Endothelial cell of umbilical vein (primary cell): ENCODE measurements around the gene EDAR. TPM values are rescaled to one million over a fixed set of nuclear protein-coding genes. Genes with fewer than 3 reads are reported as not detected.

ENCODE experiments used
- BruUV-seq: library from RNA; stranded (reverse); fragments of 400-500 nt; replicated peaks from 2 replicates; lab custom pipeline; 2021; lab: Mats Ljungman, UMichigan
- CTCF ChIA-PET: fragments of 300-600, 350-600 bp; sonication (Branson Sonifier 250); formaldehyde crosslinking; loops from one replicate; lab custom pipeline; 2021; ENCODE audit warnings: antibody characterized with exemption, inconsistent platforms; lab: Charles Lee
- POLR2A ChIA-PET: fragments of 300-600, 350-600 bp; sonication (Branson Sonifier 250); formaldehyde crosslinking; loops from one replicate; lab custom pipeline; 2021; ENCODE audit warnings: antibody characterized with exemption, inconsistent platforms; lab: Charles Lee
- DNase-seq: peaks from one replicate; pipeline ENCODE4 v3.0.0-alpha.2; 2011; ENCODE audit warnings: low read depth, low spot score
- FAIRE-seq: peaks from 2 replicates; lab custom pipeline; 2011; peaks lifted over from hg19 to GRCh38; lab: Jason Lieb, UNC
- H2AFZ ChIP-seq: 2 replicates; pipeline ENCODE4 v1.6.0; 2012; ENCODE audit warnings: low read depth, low read length, control low read depth, inconsistent platforms
- H3K27ac ChIP-seq: 2 replicates; pipeline ENCODE4 v1.5.1; 2011; ENCODE audit warnings: low read depth, mild to moderate bottlenecking, control low read depth, low read length, moderate library complexity; ENCODE audit not compliant: insufficient read depth
- H3K27me3 ChIP-seq, 2 experiments: 2 replicates each; pipeline versions ENCODE4 v1.6.0 to v1.6.1; 2011; ENCODE audit warnings: low read length in 2 of 2, mixed read lengths in 1 of 2; ENCODE audit not compliant: control insufficient read depth in 2 of 2, insufficient read depth in 2 of 2
- H3K36me3 ChIP-seq, 2 experiments: 2 replicates in 1 of 2; 3 replicates in 1 of 2; pipeline ENCODE4 v1.5.1; 2011; ENCODE audit warnings: low read length in 2 of 2, mild to moderate bottlenecking in 1 of 2, moderate library complexity in 1 of 2; ENCODE audit not compliant: control insufficient read depth in 2 of 2, insufficient read depth in 2 of 2; ENCODE audit errors: extremely low read depth in 1 of 2
- H3K4me1 ChIP-seq: 3 replicates; pipeline ENCODE4 v1.5.1; 2011; ENCODE audit warnings: mild to moderate bottlenecking, low read length; ENCODE audit not compliant: control insufficient read depth, insufficient read depth; ENCODE audit errors: extremely low read depth
- H3K4me2 ChIP-seq: 2 replicates; pipeline ENCODE4 v1.6.1; 2011; ENCODE audit warnings: low read length, control low read depth, mixed read lengths; ENCODE audit not compliant: insufficient read depth
- H3K4me3 ChIP-seq, 3 experiments: fragments of 200-600 bp in 1 of 3; sonication (generic), shearing (Covaris generic) in 1 of 3; replicated peaks in 1 of 3; 2 replicates each; pipeline ENCODE4 v1.5.1; 2011 to 2016; ENCODE audit warnings: control low read depth in 3 of 3, low read length in 3 of 3, mild to moderate bottlenecking in 2 of 3, inconsistent platforms in 1 of 3, low read depth in 1 of 3, moderate library complexity in 1 of 3; ENCODE audit not compliant: insufficient read depth in 1 of 3
- H3K79me2 ChIP-seq: 2 replicates; pipeline ENCODE4 v1.6.0; 2012; ENCODE audit warnings: low read length, inconsistent platforms; ENCODE audit not compliant: control insufficient read depth, insufficient read depth
- H3K9ac ChIP-seq: replicated peaks from 2 replicates; pipeline ENCODE3; 2011; ENCODE audit warnings: low read length, control low read depth; ENCODE audit not compliant: insufficient read depth; ENCODE audit errors: extremely low read depth
- H3K9me1 ChIP-seq: replicated peaks from 3 replicates; pipeline ENCODE4 v1.6.0; 2011; ENCODE audit warnings: mild to moderate bottlenecking, low read length; ENCODE audit not compliant: control insufficient read depth, insufficient read depth; ENCODE audit errors: extremely low read depth
- H3K9me3 ChIP-seq: replicated peaks from 2 replicates; pipeline ENCODE4 v1.5.1; 2012; ENCODE audit warnings: low read length, inconsistent platforms; ENCODE audit not compliant: control insufficient read depth, insufficient read depth
- H4K20me1 ChIP-seq: replicated peaks from 2 replicates; pipeline ENCODE3; 2011; ENCODE audit warnings: mild to moderate bottlenecking, low read length; ENCODE audit not compliant: control insufficient read depth, insufficient read depth; ENCODE audit errors: extremely low read depth
- EZH2 ChIP-seq: IDR thresholded peaks from 2 replicates; pipeline ENCODE4 v1.6.1; 2012; ENCODE audit warnings: borderline replicate concordance, low read depth, mild to moderate bottlenecking, moderate library complexity, low read length, inconsistent platforms; ENCODE audit not compliant: severe bottlenecking
- FOS ChIP-seq: IDR thresholded peaks from 2 replicates; pipeline ENCODE4 v1.6.1; 2011; ENCODE audit warnings: mild to moderate bottlenecking, low read length, moderate library complexity, borderline replicate concordance; ENCODE audit not compliant: insufficient read depth
- GATA2 ChIP-seq: IDR thresholded peaks from 2 replicates; pipeline ENCODE4 v1.7.0; 2011; ENCODE audit warnings: low read depth, mild to moderate bottlenecking, moderate library complexity, mixed read lengths, low read length; ENCODE audit not compliant: insufficient read length, insufficient read depth
- JUN ChIP-seq: IDR thresholded peaks from 2 replicates; pipeline ENCODE4 v1.6.1; 2011; ENCODE audit warnings: borderline replicate concordance, low read depth; ENCODE audit not compliant: insufficient read length, insufficient read depth
- MYC ChIP-seq: IDR thresholded peaks from one replicate; pipeline ENCODE4 v1.6.1; 2011; ENCODE audit warnings: mild to moderate bottlenecking, low read depth, low read length
- POLR2A ChIP-seq: IDR thresholded peaks from 2 replicates; pipeline ENCODE4 v1.6.1; 2012; ENCODE audit warnings: low read depth, mild to moderate bottlenecking, control low read depth, low read length
- POLR2AphosphoS5 ChIP-seq: IDR thresholded peaks from 2 replicates; pipeline ENCODE4 v1.6.1; 2012; ENCODE audit warnings: low read depth, mild to moderate bottlenecking, control low read depth, low read length, moderate library complexity; ENCODE audit not compliant: insufficient read depth
- dilution Hi-C: fragments of 300-500 bp; cut with MboI; formaldehyde crosslinking; loops from one replicate; pipeline ENCODE4 v1.15.0; 2019; ENCODE audit warnings: low sequenced_read_pairs; ENCODE audit not compliant: extremely low pct_ligation_motif_present
- intact Hi-C: fragments of 100-400 bp; cut with micrococcal nuclease; formaldehyde crosslinking; loops from one replicate; pipeline ENCODE4 v1.10.0; 2022
- polyA plus RNA-seq, 4 experiments: library from polyadenylated mRNA; depleted of rRNA in 3 of 4; stranded (reverse) in 3 of 4; unstranded in 1 of 4; fragments of >200 nt; gene quantifications; 2 replicates each; pipeline versions ENCODE4 v1.2.1 to v1.2.3, GENCODE V29; 2011 to 2012; ENCODE audit warnings: missing spikeins in 1 of 4
- total RNA-seq: library from RNA; stranded (reverse); gene quantifications from 2 replicates; pipeline ENCODE4 v1.2.3, GENCODE V29; 2021
- TF ChIP-seq, protein P1 (sequence below), 2 donors: IDR thresholded peaks; 1 replicate in 1 of 2; 2 replicates in 1 of 2; pipeline ENCODE4 v1.5.1; 2011; ENCODE audit warnings: low read length in 2 of 2, mild to moderate bottlenecking in 2 of 2, moderate library complexity in 2 of 2, control low read depth in 1 of 2, inconsistent platforms in 1 of 2, low read depth in 1 of 2; ENCODE audit not compliant: insufficient read depth in 1 of 2; ENCODE audit errors: extremely low read depth in 1 of 2
- TF ChIP-seq, protein P2 (sequence below): IDR thresholded peaks from 2 replicates; pipeline ENCODE4 v1.6.1; 2011; ENCODE audit not compliant: insufficient read depth, insufficient read length

Gene EDAR
- total and polyA plus RNA-seq, 2 donors (not counting 3 experiments of a cell fraction or from before 2014, with no cell fraction given), result not detected

DNA sequence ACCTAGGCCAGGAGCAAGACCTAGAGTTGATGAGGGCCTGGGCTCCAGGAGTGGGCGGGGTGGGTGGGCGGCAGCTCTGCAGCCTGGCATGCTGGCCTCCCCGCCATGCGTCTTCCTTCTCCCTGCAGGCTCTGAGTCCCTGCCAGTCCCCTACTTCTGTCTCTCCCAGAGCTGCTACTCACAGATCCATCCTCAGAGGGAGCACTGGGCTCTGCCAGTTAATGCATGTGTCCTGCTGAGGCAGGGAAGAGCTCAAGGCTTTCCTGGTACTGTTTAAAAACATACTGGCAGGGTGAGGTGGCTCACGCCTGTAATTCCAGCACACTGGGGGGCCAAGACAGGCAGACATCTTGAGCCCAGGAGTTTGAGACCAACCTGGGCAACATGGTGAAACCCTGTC, 38.7 kb upstream of the EDAR start:
- Histone ChIP-seq H3K4me1 (peaks cover 9% of the 10 kb centered on the region), H3K9ac (no peak overlapping the region), H3K4me3 (no peak overlapping the region), H4K20me1 (no peaks in the 10 kb centered on the region), H3K27me3 (peaks cover 0 to 2% of the 10 kb centered on the region in 2 experiments), H3K79me2 (no peaks in the 10 kb centered on the region), H3K27ac (no peak overlapping the region), H3K36me3 (no peaks in the 10 kb centered on the region), H2AFZ (no peak overlapping the region), H3K4me2 (no peak overlapping the region), H3K9me1 (no peaks in the 10 kb centered on the region), H3K9me3 (no peaks in the 10 kb centered on the region)
- intact Hi-C loops (no loop called here), dilution Hi-C loops (no loop called here)
- no peak for DNase-seq
- no peak for FAIRE-seq
- ChIA-PET POLR2A (no interaction called here), CTCF (interaction anchor here (1.2 to 1.6 kb wide), 2 partner anchors 17 to 21 kb away, joined by 3 read pairs; no protein-coding TSS in a partner anchor)
- no TSS peak for BruUV-seq
- no peak for TF ChIP-seq FOS
- TF ChIP-seq POLR2AphosphoS5, result no peak
- TF ChIP-seq GATA2, result no peak
- TF ChIP-seq, protein P1, sequence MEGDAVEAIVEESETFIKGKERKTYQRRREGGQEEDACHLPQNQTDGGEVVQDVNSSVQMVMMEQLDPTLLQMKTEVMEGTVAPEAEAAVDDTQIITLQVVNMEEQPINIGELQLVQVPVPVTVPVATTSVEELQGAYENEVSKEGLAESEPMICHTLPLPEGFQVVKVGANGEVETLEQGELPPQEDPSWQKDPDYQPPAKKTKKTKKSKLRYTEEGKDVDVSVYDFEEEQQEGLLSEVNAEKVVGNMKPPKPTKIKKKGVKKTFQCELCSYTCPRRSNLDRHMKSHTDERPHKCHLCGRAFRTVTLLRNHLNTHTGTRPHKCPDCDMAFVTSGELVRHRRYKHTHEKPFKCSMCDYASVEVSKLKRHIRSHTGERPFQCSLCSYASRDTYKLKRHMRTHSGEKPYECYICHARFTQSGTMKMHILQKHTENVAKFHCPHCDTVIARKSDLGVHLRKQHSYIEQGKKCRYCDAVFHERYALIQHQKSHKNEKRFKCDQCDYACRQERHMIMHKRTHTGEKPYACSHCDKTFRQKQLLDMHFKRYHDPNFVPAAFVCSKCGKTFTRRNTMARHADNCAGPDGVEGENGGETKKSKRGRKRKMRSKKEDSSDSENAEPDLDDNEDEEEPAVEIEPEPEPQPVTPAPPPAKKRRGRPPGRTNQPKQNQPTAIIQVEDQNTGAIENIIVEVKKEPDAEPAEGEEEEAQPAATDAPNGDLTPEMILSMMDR (IDR thresholded peaks at IDR 0.05; ENCODE audit: extremely low read depth in 1 of 2, insufficient read depth in 1 of 2, low read depth in 1 of 2, low read length in 2 of 2), result no peak
- TF ChIP-seq MYC, result no peak
- TF ChIP-seq, protein P2, sequence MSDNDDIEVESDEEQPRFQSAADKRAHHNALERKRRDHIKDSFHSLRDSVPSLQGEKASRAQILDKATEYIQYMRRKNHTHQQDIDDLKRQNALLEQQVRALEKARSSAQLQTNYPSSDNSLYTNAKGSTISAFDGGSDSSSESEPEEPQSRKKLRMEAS, result no peak
- TF ChIP-seq POLR2A, result no peak
- TF ChIP-seq JUN, result no peak
- TF ChIP-seq EZH2, result no peak
